Measurements from ENCODE around the gene POLRMT.
"Not testable (repeated sequence)": the region's sequence is repeated elsewhere in the genome, so short reads cannot be mapped to it uniquely, and the experiment has no call there.

Gene POLRMT

DNA sequence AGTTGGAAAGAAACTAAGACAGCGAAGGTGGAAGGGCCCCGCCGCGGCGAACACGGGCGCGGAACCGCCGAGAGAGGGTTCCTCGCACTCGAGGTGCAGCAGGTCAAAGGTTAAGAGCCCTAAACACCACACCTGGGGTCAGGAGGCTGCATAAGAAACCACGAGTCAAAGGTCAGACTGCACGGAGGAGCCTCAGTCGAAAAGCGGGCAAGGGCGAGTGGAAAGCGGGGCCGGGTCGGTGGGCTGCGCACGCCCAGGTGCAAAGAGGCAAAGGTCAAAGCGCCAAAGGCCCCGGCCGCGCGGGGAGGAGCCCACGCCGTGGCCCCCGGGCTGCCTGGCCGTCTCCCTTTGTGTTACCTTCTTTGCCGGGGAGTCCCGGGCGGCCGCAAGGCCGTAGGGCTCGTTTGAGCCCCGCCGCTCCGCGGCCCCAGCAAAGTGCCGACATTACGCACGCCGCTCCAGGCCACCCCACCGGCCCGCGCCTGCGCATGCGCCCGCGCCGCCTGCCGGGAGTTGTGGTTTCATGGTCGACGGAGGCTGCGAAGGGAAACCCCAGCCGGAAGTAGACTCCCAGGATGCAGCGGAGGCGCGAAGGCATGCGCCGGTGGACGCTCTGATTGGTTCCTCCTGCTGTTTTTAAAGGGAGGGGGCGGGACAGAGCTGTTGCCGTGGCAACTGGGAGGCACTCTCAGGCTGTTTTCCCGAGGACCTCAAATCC, at the start of gene POLRMT:
Gene POLRMT (minus strand): TSS at position 470 of the 718 bp plus-strand sequence. CDS start 25 bp downstream, at position 445.
- DNase-seq, result peak; percentile 97 to 98

DNA sequence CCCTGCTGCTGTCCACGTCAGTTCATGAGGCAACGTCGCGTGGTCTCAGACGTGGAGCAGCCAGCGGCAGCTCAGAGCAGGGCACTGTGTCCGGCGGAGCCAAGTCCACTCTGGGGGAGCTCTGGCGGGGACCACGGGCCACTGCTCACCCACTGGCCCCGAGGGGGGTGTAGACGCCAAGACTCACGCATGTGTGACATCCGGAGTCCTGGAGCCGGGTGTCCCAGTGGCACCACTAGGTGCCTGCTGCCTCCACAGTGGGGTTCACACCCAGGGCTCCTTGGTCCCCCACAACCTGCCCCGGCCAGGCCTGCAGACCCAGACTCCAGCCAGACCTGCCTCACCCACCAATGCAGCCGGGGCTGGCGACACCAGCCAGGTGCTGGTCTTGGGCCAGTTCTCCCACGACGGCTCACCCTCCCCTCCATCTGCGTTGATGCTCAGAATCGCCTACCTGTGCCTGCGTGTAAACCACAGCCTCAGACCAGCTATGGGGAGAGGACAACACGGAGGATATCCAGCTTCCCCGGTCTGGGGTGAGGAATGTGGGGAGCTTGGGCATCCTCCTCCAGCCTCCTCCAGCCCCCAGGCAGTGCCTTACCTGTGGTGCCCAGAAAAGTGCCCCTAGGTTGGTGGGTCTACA, 49.5 kb upstream of the POLRMT start:
- DNase-seq, result no peak

DNA sequence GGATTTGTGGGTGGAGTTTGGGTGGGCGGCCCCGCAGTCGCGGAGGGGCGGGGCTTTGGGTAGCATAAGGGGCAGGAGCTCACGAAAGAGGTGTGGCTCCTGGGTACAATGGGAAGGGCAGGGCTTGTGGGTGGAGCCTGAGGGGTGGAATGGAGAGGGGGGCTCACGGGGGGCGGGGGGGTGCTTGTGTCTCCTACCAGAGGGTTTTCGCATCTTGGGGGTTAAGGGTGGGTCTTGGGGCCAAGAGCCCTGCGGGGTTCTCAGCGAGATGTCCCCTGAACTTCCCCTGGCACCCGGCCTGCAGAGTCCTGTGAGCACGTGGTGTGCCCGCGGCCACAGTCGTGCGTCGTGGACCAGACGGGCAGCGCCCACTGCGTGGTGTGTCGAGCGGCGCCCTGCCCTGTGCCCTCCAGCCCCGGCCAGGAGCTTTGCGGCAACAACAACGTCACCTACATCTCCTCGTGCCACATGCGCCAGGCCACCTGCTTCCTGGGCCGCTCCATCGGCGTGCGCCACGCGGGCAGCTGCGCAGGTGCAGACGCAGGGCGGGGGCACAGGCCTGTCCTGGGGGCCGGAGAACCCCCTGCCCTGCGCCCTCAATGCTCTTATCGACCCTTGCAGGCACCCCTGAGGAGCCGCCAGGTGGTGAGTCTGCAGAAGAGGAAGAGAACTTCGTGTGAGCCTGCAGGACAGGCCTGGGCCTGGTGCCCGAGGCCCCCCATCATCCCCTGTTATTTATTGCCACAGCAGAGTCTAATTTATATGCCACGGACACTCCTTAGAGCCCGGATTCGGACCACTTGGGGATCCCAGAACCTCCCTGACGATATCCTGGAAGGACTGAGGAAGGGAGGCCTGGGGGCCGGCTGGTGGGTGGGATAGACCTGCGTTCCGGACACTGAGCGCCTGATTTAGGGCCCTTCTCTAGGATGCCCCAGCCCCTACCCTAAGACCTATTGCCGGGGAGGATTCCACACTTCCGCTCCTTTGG, 48.0 kb upstream of the POLRMT start:
- peak in 1 of 2 donors; percentile 65 for DNase-seq

DNA sequence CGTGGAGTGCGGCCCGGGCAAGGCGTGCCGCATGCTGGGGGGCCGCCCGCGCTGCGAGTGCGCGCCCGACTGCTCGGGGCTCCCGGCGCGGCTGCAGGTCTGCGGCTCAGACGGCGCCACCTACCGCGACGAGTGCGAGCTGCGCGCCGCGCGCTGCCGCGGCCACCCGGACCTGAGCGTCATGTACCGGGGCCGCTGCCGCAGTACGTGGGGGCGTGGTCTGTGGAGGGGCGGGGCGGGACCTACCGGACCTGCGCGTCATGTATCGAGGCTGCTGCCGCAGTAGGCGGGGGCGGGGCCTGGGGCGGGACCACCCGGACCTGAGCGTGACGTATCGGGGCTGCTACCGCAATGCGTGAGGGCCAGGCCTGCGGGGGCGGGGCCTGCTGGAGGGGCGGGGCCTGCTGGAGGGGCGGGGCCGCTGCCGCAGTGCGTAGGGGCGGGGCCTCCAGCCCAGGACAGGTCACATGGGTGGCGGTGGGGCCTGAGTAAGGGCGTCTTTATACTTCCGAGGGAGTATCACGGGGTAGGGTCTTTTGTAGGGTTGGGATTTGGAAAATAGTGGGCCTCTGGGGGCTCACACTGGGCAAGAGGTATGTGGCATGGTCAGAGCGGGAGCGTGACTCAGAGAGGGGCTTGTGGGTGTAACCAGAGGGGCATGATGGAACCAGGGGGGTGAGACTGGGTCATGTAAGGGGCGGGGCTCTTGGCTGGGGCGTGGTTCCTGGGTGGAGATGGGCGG, 47.1 kb upstream of the POLRMT start:
- peak; percentile 100 for DNase-seq

DNA sequence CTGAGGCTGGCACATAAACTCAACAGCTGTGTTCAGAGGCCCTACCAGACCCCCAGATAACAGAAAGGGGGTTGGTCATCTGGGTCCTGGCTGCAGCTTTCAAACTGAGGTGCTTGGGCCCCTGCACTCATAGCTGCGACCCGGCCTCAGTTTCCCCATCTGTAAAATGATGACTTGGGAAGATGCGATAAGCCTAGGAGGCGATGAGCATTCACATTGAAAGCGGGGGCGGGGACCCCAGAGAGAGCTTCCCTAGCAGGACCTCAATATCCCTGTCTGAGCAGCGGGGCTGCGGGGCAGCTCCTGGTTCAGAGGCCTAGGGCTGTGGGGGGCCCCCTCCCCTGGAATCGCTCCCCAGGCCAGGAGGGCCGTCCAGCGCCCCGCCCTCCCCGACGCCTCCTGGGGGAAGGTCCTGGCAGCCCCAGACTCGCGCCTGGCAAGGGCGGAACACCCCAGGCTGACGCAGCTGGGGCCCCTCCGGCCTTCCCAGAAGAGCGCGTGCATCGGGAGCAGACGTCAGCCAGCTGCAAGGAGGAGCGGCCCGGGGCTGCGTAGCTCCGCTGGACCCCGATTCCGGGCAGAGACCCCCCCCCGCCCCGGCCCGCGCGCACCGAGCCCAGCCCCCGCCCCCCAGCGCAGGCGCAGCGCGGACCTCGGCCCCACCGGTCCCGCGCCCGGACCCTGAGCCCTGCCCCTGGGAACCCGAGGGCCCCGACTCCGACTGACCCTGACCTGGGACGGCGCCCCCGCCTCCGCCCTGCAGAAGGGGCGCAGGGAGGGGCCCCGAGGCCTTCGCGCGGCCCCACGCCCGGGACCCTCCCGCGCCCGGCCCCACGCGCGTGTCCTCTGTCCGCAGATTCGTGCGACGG, 46.3 kb upstream of the POLRMT start:
- DNase-seq, result peak; percentile 18 to 55

DNA sequence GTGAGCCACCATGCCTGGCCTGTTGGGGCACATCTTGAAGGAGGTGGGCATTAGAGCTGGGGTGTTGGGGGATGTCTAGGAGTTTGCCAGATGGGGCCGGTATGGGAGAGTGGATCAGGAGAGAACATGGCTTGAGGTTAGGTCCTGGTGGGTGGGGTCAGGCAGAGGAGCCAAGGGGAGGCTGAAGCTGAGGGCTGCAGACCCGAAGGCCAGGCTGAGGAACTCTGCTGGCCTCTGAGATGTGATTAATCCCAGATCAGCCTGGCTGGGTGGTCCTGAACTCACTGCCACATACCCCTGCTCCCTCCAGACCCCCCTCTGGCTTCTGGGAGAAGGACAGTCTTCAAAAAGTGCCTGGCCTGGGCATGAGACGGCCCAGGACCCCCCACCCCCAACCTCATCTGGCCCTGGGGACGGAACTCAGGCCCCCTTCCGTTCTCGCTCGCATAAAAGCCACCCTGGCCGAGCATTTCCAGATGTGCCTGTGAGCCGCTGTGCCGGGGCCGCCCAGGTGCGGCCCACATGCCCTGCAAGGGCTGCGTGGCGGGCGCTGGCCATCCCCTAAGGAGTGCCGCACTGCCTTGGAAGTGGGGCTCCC, 45.6 kb upstream of the POLRMT start:
- DNase-seq, result no peak

DNA sequence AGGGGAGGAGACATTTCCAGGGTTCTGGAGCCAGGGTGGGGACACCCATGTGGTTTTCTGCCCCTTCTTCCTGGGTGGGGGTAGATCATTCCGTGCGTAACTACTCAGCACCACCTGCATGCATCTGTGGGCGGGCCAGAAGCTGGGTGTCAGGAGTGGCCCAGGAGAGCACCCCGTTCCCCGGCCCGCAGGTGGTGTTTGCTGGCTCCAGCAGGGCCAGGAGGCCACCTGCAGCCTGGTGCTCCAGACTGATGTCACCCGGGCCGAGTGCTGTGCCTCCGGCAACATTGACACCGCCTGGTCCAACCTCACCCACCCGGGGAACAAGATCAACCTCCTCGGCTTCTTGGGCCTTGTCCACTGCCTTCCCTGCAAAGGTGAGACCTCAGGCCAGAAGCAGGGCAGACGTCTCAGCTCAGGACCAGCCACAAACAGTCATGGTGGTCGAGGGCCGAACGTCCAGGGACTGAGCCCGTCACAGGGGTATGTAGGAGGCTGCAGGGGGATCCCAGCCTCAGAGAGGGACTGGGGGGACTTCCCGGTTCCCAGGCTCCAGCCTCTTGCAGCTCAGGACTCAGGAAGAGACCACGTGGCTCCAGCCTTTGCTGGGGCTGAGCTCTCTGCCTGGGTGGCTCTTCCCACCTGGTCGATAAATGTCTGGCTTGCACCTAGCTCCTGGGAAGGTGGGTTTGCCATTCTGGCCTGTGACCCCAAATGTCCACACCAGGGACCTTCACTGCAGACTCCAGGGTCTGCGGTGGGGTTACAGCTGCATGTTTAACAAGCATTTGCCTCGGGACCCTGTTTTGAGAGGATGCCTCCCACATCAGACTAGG, 44.5 kb upstream of the POLRMT start:
- no peak for DNase-seq

DNA sequence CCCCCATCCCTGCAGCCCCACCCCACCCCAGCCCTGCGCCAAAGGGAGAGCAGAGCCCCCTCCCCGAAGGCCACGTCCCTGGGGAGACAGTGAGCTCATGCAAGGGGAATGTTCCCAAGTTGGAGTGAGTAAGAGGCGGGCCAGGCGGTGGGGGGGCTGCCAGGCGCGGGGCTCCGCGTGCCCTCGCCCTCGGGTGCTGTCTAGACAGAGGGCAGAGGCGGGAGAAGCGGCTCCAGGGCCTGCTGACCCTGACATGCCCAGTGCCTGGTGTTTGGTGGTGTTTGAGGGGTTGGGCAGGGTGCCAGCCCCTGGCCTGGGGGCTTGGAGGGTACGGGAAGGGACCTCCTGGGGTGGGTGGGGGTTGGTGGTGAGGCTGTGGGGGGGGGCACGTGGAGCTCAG, 43.9 kb upstream of the POLRMT start:
- no peak for DNase-seq

DNA sequence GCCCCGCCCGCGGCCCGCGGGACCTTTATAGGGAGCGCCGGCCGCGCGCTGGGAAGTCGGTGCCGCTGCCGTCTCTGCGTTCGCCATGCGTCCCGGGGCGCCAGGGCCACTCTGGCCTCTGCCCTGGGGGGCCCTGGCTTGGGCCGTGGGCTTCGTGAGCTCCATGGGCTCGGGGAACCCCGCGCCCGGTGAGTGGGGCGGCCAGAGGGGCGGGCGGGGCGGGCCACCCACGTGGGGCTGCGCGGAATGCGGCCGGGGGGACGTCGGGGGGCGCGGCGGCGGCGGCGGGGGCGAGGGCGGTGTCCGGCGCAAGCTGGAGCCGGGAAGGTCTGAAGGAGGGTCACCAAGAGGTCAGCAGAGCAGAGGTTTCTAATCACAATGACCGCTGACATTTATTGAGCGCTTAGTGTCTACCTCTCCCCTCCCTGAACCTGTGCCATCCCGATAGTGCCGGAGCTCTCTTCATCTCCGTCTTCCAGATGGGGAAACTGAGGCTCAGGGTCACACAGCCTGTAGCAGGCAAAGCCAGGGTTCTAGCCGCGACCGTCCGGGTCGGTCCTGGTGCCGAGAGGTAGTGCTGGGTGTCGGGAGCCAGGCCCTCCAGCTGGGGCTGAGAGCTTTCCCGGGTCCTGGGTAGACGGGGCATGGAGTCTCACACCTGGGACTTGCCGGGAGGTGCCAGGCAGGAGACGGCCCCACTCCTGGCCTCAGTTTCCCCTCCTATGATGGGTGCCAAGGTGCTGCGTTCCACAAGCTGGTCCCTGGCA, 43.2 kb upstream of the POLRMT start, which contains the start of gene FSTL3:
Gene FSTL3 (plus strand): TSS at position 54 of the 767 bp plus-strand sequence. CDS start 32 bp downstream, at position 86.
- DNase-seq, result no peak

DNA sequence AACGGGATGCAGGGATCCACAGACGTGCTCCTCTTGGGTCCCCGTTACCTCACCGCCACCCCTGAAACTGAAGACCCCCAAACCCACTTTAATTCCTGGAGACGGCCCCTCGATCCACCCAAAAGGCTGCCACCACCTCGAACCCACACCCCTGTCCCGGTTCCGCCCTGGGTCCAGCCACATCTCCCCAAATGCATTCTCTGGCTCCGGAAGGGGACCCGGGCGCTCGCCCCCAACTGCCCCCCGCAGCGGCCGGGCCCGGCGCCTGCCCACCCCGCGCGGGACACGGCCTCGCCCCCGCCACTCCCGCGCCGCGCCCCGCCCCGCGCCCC, 42.6 kb upstream of the POLRMT start:
- no peak for DNase-seq

DNA sequence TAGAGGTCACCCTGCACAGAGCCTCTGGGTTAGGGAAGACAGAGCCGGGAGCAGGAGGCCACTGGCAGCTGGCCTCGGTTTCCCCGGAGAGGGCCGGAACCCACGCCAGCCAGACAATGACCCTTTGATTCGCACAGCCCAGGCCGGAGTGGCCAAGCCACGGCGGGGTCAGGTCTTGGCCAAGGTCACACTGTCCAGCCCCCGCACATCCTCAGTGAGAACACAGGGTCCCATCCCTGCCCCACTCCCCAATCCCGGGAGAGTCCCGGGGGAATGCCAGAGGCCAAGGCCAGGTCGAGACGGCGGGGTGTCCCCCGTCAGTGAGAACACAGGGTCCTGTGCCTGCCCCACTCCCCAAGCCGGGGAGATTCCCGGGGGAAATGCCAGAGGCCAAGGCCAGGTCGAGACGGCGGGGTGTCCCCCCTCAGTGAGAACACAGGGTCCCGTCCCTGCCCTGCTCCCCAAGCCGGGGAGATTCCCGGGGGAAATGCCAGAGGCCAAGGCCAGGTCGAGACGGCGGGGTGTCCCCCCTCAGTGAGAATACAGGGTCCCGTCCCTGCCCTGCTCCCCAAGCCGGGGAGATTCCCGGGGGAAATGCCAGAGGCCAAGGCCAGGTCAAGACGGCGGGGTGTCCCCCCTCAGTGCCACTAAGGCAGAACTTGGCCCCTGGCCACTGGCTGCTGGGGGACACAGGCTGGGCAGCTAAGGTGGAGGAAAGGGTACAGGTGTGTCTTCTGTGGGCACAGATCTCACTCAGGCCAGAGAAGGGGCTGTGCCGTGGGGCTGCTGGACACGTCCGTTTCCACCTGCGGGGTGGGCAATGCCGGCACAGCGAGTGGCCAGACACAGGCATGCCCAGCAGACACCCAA, 41.2 kb upstream of the POLRMT start:
- DNase-seq, result no peak

DNA sequence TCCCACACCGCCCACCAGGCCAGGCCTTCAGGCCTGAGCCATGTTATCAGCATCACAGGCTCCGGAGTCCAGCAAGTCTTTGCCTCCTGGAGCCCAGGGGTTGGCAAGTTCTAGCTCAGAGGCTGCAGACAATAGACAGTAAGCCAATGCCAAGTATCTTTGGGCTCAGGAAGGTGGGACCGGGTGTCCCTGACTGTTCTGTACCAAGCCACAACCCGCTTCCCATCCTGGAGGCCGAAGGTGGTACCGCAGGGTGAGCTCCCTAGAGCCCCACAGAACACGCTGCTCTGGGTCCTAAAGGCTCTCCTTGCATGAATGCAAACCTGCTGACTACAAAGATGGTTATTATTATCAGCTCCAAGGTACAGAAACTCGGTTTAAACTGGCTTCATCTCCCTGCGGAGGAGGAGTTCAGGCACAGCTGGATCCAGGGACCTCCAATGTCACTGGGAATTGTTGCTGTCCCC, 37.3 kb upstream of the POLRMT start:
- DNase-seq, result no peak

DNA sequence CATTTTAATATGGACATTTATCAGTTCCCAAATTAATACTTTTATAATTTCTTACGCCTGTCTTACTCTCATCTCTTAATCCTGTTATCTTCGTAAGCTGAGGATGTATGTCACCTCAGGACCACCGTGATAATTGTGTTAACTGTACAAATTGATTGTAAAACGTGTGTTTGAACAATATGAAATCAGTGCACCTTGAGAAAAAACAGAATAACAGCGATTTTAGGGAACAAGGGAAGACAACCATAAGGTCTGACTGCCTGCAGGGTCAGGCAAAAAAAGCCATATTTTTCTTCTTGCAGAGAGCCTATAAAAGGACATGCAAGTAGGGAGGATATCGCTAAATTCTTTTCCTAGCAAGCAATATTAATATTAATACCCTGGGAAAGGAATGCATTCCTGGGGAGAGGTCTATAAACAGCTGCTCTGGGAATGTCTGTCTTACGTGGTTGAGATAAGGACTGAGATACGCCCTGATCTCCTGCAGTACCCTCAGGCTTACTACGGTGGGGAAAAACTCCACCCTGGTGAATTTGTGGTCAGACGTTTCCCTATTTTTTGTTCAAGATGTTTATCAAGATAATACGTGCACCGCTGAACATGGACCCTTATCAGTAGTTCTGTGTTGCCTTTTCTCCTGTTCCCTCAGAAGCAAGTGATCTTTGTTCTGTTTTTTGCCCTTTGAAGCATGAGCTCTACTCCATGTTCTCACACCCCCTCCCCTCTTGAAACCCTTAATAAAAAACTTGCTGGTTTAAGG, 35.5 kb upstream of the POLRMT start:
- DNase-seq, result not testable (repeated sequence)

DNA sequence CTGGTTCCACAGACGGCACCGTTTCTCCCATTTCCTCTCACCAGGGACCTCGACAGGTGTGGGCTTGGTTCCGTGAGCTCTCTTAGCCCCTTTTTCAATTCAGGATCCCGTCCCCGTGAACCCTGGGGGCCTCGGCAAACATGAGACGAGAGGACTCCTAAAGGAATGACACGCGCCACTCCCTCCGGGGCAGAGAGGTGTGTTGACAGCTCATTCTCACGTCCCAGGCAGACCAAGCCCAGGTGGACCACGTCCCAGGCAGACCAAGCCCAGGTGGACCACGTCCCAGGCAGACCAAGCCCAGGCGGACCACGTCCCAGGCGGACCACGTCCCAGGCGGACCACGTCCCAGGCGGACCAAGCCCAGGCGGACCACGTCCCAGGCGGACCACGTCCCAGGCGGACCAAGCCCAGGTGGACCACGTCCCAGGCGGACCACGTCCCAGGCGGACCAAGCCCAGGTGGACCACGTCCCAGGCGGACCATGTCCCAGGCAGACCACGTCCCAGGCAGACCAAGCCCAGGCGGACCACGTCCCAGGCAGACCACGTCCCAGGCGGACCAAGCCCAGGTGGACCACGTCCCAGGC, 33.7 kb upstream of the POLRMT start:
- not testable (repeated sequence) for DNase-seq

DNA sequence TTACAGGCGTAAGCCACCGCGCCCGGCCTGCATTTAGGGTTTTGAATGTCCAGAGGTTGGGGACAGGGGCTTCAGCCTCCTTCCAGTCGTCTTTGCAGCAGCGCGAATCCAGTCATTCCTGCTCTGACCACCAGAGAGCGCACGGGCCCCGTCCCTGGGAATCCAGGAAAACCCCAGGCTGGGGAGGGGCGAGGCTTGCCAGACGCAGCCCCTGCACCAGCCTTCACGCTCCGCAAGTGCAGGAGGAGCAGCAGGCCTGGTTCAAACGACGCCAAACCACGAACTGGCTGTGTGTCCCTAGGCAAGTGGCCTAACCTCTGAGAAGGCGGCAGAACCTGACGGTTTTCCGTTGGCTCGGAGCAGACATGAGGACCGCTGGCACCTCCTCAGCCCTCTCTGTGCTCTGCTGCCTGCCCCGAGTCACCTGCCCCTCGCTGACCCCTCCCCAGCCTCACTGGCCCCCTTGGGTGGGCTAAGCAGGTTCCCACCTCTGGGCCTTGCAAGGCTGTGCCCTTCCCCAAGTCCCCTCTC, 31.6 kb upstream of the POLRMT start:
- DNase-seq, result peak; percentile 82 to 87

DNA sequence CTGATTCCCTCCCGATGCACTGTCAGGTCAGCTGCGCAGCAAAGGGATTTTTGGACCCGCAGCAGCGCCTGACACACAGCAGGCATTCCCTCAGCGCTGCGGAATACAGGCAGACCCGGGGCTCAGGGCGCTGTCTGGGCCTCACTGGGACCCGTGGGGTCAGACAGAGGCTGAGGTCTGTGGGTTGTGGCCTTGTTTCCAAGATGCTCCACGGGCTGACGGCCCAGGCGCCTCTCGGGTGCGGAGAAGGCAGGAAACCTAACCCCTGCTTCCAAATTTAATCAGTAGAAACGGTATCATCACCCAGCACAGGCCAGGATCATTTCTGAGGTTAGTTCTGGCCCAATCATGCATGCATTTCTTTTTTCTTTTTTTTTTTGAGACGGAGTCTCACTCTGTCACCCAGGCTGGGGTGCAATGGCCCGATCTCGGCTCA, 30.4 kb upstream of the POLRMT start:
- no peak for DNase-seq
